IMR-90 (cell line): ENCODE data around the gene ZFP57. TPM values are rescaled to one million over a fixed set of nuclear protein-coding genes. Genes with fewer than 3 reads are reported as not detected.
"Not testable (repeated sequence)": the region's sequence is repeated elsewhere in the genome, so short reads cannot be mapped to it uniquely, and the experiment has no call there.

ENCODE experiments used
- ATAC-seq: fragments of 200-7000 bp; cut with Tn5 transposase; 2 replicates; pipeline ENCODE4 v1.9.1; 2020; ENCODE audit warnings: low read depth, mild to moderate bottlenecking, moderate library complexity
- BruUV-seq: library from RNA; stranded (reverse); fragments of 400-500 nt; replicated peaks from 2 replicates; lab custom pipeline; 2021; lab: Mats Ljungman, UMichigan
- CTCF ChIA-PET: fragments of 300-600 bp; formaldehyde crosslinking; extraction: SDS; loops from one replicate; lab custom pipeline; 2021; ENCODE audit warnings: antibody characterized with exemption; lab: Yijun Ruan, JAX
- POLR2A ChIA-PET: fragments of 300-600 bp; sonication (Branson Sonifier 250); formaldehyde crosslinking; loops from one replicate; lab custom pipeline; 2022; ENCODE audit warnings: antibody characterized with exemption; ENCODE audit not compliant: unreplicated experiment; lab: Charles Lee
- DNase-seq: peaks from one replicate; pipeline ENCODE4 v3.0.0; 2013
- H2AFZ ChIP-seq: replicated peaks from 2 replicates; pipeline ENCODE3; 2013; ENCODE audit warnings: low read length, mild to moderate bottlenecking; ENCODE audit not compliant: poor library complexity
- H2AK5ac ChIP-seq: 2 replicates; pipeline ENCODE4 v1.6.1; 2013; ENCODE audit warnings: low read depth, low read length, inconsistent platforms
- H2AK9ac ChIP-seq: replicated peaks from 2 replicates; pipeline ENCODE3; 2013; ENCODE audit warnings: mild to moderate bottlenecking, low read depth, low read length, moderate library complexity; ENCODE audit not compliant: poor library complexity
- H2BK120ac ChIP-seq: 2 replicates; pipeline ENCODE4 v1.6.1; 2013; ENCODE audit warnings: low read depth, low read length, inconsistent platforms
- H2BK15ac ChIP-seq: 3 replicates; pipeline ENCODE4 v1.6.1; 2013; ENCODE audit warnings: low read depth, low read length, inconsistent platforms
- H2BK20ac ChIP-seq: 2 replicates; pipeline ENCODE4 v1.6.1; 2013; ENCODE audit warnings: low read depth, mild to moderate bottlenecking, inconsistent platforms, low read length, moderate library complexity
- H2BK5ac ChIP-seq: 2 replicates; pipeline ENCODE4 v1.6.1; 2013; ENCODE audit warnings: mild to moderate bottlenecking, low read depth, low read length, inconsistent platforms; ENCODE audit not compliant: poor library complexity, severe bottlenecking
- H3K14ac ChIP-seq: replicated peaks from 2 replicates; pipeline ENCODE4 v1.6.1; 2013; ENCODE audit warnings: low read depth, low read length, inconsistent platforms
- H3K18ac ChIP-seq: 2 replicates; pipeline ENCODE4 v1.6.1; 2013; ENCODE audit warnings: low read depth, low read length, control low read depth
- H3K23ac ChIP-seq: 2 replicates; pipeline ENCODE4 v1.6.1; 2013; ENCODE audit warnings: low read depth, low read length, inconsistent platforms
- H3K27ac ChIP-seq: 2 replicates; pipeline ENCODE4 v1.5.1; 2013; ENCODE audit warnings: mild to moderate bottlenecking, control low read depth, low read length; ENCODE audit not compliant: insufficient read depth
- H3K27me3 ChIP-seq: 2 replicates; pipeline ENCODE4 v1.6.1; 2013; ENCODE audit warnings: low read length; ENCODE audit not compliant: control insufficient read depth, insufficient read depth
- H3K36me3 ChIP-seq: 2 replicates; pipeline ENCODE4 v1.6.1; 2013; ENCODE audit warnings: low read length, mixed read lengths; ENCODE audit not compliant: control insufficient read depth, insufficient read depth
- H3K4ac ChIP-seq: 2 replicates; pipeline ENCODE4 v1.6.1; 2013; ENCODE audit warnings: low read depth, low read length, inconsistent platforms
- H3K4me1 ChIP-seq: 2 replicates; pipeline ENCODE4 v1.6.1; 2013; ENCODE audit warnings: low read length, mixed read lengths; ENCODE audit not compliant: control insufficient read depth, insufficient read depth
- H3K4me2 ChIP-seq: 2 replicates; pipeline ENCODE4 v1.6.1; 2013; ENCODE audit warnings: low read depth, mild to moderate bottlenecking, control low read depth, low read length, moderate library complexity
- H3K4me3 ChIP-seq: 2 replicates; pipeline ENCODE4 v1.5.1; 2013; ENCODE audit warnings: low read depth, mild to moderate bottlenecking, control low read depth, low read length, moderate library complexity; ENCODE audit not compliant: insufficient read depth
- H3K56ac ChIP-seq: 2 replicates; pipeline ENCODE4 v1.6.1; 2013; ENCODE audit warnings: low read length, inconsistent platforms; ENCODE audit not compliant: insufficient read depth; ENCODE audit errors: extremely low read depth
- H3K79me1 ChIP-seq, 2 experiments: 2 replicates each; pipeline ENCODE4 v1.6.1; 2013; ENCODE audit warnings: low read length in 2 of 2, inconsistent platforms in 1 of 2, low read depth in 1 of 2
- H3K9ac ChIP-seq: 2 replicates; pipeline ENCODE4 v1.6.1; 2013; ENCODE audit warnings: low read depth, low read length, control low read depth
- H3K9me1 ChIP-seq: 2 replicates; pipeline ENCODE4 v1.6.1; 2013; ENCODE audit warnings: low read length, inconsistent platforms; ENCODE audit not compliant: insufficient read depth
- H3K9me3 ChIP-seq: 2 replicates; pipeline ENCODE4 v1.6.1; 2013; ENCODE audit warnings: low read length; ENCODE audit not compliant: control insufficient read depth, insufficient read depth
- H4K20me1 ChIP-seq: 2 replicates; pipeline ENCODE4 v1.6.1; 2013; ENCODE audit warnings: low read length, inconsistent platforms; ENCODE audit not compliant: insufficient read depth
- H4K5ac ChIP-seq: 2 replicates; pipeline ENCODE4 v1.6.1; 2013; ENCODE audit warnings: mild to moderate bottlenecking, low read depth, low read length, control low read depth
- H4K8ac ChIP-seq, 2 experiments: 2 replicates each; pipeline ENCODE4 v1.6.1; 2013; ENCODE audit warnings: low read depth in 2 of 2, low read length in 2 of 2, control low read depth in 1 of 2, inconsistent platforms in 1 of 2
- H4K91ac ChIP-seq: 2 replicates; pipeline ENCODE4 v1.6.1; 2013; ENCODE audit warnings: low read depth, low read length, inconsistent platforms; ENCODE audit not compliant: insufficient read depth
- CEBPB ChIP-seq: IDR thresholded peaks from 2 replicates; pipeline ENCODE4 v1.6.1; 2012; ENCODE audit warnings: low read depth, low read length, improper control_type of control experiment
- CHD1 ChIP-seq: IDR thresholded peaks from 2 replicates; pipeline ENCODE4 v1.6.1; 2012; ENCODE audit warnings: low read depth, low read length, improper control_type of control experiment
- MAFK ChIP-seq: IDR thresholded peaks from 2 replicates; pipeline ENCODE4 v1.6.1; 2012; ENCODE audit warnings: low read depth, low read length, improper control_type of control experiment
- MAZ ChIP-seq: IDR thresholded peaks from 2 replicates; pipeline ENCODE4 v1.6.1; 2012; ENCODE audit warnings: low read depth, mild to moderate bottlenecking, low read length, improper control_type of control experiment, moderate library complexity, borderline replicate concordance
- NFE2L2 ChIP-seq: fragments of 150-350 bp; IDR thresholded peaks from 2 replicates; pipeline ENCODE4 v1.6.1; 2016; ENCODE audit warnings: low read depth, mild to moderate bottlenecking, low read length
- RFX5 ChIP-seq: IDR thresholded peaks from 2 replicates; pipeline ENCODE4 v1.8.0; 2012; ENCODE audit warnings: low read depth, mild to moderate bottlenecking, low read length, moderate library complexity
- SMC3 ChIP-seq: fragments of 150-350 bp; IDR thresholded peaks from 2 replicates; pipeline ENCODE4 v1.6.1; 2016; ENCODE audit warnings: low read depth, mild to moderate bottlenecking, antibody characterized with exemption, low read length, moderate library complexity
- WGBS, 2 experiments: methylation state at CpG; one replicate each; pipeline versions ENCODE4 v1.1.5 to v1.1.7; 2013; ENCODE audit warnings: missing lambda C conversion rate in 2 of 2; ENCODE audit not compliant: insufficient read length in 1 of 2; ENCODE audit errors: extremely low coverage in 2 of 2; 5-methylcytosine and 5-hydroxymethylcytosine counted together
- dilution Hi-C: fragments of 300-500 bp; cut with HindIII; formaldehyde crosslinking; loops from one replicate; pipeline ENCODE4 v1.14.3; 2018; ENCODE audit warnings: low sequenced_read_pairs; ENCODE audit not compliant: unreplicated experiment
- in situ Hi-C: fragments of 300-500 bp; cut with MboI; formaldehyde crosslinking; loops from 3 replicates; pipeline ENCODE4 v1.14.3; 2019; ENCODE audit warnings: low sequenced_read_pairs, inconsistent platforms, mixed read lengths
- intact Hi-C: fragments of 100-400 bp; cut with micrococcal nuclease; formaldehyde crosslinking; loops from 2 replicates; pipeline ENCODE4 v1.10.0; 2022
- polyA plus RNA-seq, 3 experiments: library from polyadenylated mRNA; depleted of rRNA; stranded (reverse); fragments of >200 nt; gene quantifications; 2 replicates each; pipeline ENCODE4 v1.2.3, GENCODE V29; 2012; ENCODE audit warnings: low replicate concordance in 1 of 3
- total RNA-seq: library from RNA; depleted of rRNA; stranded (reverse); fragments of >200 nt; gene quantifications from 2 replicates; pipeline ENCODE4 v1.2.3, GENCODE V29; 2012

Gene ZFP57
- total and polyA plus RNA-seq, 2 of the 4 experiments (the other 2 are of a cell fraction), result not detected

DNA sequence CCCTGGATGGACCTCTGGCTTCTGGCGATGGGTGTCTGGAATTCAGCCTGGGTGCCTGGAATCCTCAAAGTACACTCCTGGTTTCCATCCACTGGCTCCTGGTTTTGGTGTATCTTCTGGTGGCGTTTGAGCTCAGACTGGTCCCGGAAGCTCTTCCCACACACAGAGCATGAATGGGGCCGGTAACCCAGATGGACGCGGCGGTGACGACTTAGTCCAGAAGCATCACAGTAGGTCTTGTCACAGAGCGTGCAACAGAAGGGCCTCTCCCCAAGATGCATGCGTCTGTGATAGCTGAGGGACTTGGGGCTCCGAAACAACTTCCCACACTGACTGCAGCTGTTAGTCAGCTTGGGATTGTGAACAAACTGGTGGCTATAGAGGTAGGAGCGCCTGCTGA lies 7.8 kb downstream of the ZFP57 start:
- Histone ChIP-seq H3K14ac (no peak overlapping the region), H3K4me2 (no peak overlapping the region), H2BK20ac (no peak overlapping the region), H2AK5ac (no peak overlapping the region), H3K79me1 (no peaks in the 10 kb centered on the region), H3K4ac (no peak overlapping the region), H3K27me3 (no peaks in the 10 kb centered on the region), H3K4me3 (no peak overlapping the region), H3K9ac (no peak overlapping the region), H4K8ac (no peak overlapping the region), H3K36me3 (no peaks in the 10 kb centered on the region), H2BK15ac (no peak overlapping the region), H3K23ac (no peak overlapping the region), H3K18ac (no peak overlapping the region), H2BK5ac (no peak overlapping the region), H3K27ac (no peak overlapping the region), H4K5ac (no peak overlapping the region), H3K4me1 (no peaks in the 10 kb centered on the region), H4K91ac (no peak overlapping the region), H4K20me1 (no peaks in the 10 kb centered on the region), H2AK9ac (no peak overlapping the region), H2BK120ac (no peak overlapping the region), H3K9me1 (no peaks in the 10 kb centered on the region), H3K56ac (no peak overlapping the region), H2AFZ (peak overlapping the region; percentile 33), H3K9me3 (no peaks in the 10 kb centered on the region)
- BruUV-seq, result no TSS peak
- TF ChIP-seq MAZ (no peak), NFE2L2 (no peak), RFX5 (no peak), CEBPB (no peak), SMC3 (no peak), MAFK (no peak), CHD1 (no peak)
- DNase-seq (no peak), ATAC-seq (no peak)
- WGBS, 2 experiments, result 88% methylated on average over 1 of the region's 12 CpGs; no CpG with 5 or more reads in 1 of the 2 experiments
- ChIA-PET POLR2A (no interaction called here), CTCF (interaction anchor here (1.3 kb wide), 1 partner anchor 20 kb away, joined by 4 read pairs; no protein-coding TSS in a partner anchor)
- in situ Hi-C loops (no loop called here), dilution Hi-C loops (no loop called here), intact Hi-C loops (no loop called here)

DNA sequence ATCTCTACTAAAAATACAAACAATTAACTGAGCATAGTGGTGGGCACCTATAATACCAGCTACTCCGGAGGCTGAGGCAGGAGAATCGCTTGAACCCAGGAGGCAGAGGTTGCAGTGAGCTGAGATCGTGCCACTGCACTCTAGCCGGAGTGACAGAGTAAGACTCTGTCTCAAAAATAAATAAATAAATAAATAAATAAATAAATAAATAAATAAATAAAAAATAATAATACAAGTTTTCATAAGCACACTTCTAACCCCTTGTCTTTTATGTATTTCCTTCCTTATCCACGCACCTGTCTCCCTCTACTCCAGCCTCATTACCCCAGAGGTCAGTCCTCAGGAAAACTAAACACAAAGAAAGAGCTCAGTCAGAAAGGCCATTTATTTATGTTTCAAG lies 8.8 kb downstream of the ZFP57 start:
- WGBS, 2 experiments, result no CpG with 5 or more reads among the region's 5 CpGs
- H3K4me1 ChIP-seq, H3K23ac ChIP-seq, H3K9ac ChIP-seq, H3K27me3 ChIP-seq, H3K79me1 ChIP-seq, H2BK15ac ChIP-seq, H4K20me1 ChIP-seq, BruUV-seq, H3K4me3 ChIP-seq, H3K9me3 ChIP-seq, H4K5ac ChIP-seq, H4K8ac ChIP-seq, H3K27ac ChIP-seq, H3K4me2 ChIP-seq, H3K9me1 ChIP-seq, H3K18ac ChIP-seq, H2AFZ ChIP-seq, CTCF ChIA-PET, in situ Hi-C loops, H3K4ac ChIP-seq, H2BK20ac ChIP-seq, H2BK5ac ChIP-seq, H3K56ac ChIP-seq, DNase-seq, H2AK5ac ChIP-seq, H3K14ac ChIP-seq, H4K91ac ChIP-seq, POLR2A ChIA-PET, intact Hi-C loops, ATAC-seq, H2AK9ac ChIP-seq, dilution Hi-C loops, H2BK120ac ChIP-seq, H3K36me3 ChIP-seq: not testable (repeated sequence)
